Right lobe of liver (tissue), 6 donors: ENCODE measurements around the gene CENATAC. TPM values are rescaled to one million over a fixed set of nuclear protein-coding genes. Genes with fewer than 3 reads are reported as not detected.
"Not testable (repeated sequence)": the region's sequence is repeated elsewhere in the genome, so short reads cannot be mapped to it uniquely, and the experiment has no call there.

ENCODE experiments used
- ATAC-seq, 4 donors: fragments of 200-7000 bp; cut with Tn5 transposase; one replicate each; pipeline ENCODE4 v1.9.1; 2020; ENCODE audit warnings: mild to moderate bottlenecking in 4 of 4, moderate library complexity in 4 of 4
- DNase-seq, 3 donors: peaks; one replicate each; pipeline ENCODE4 v3.0.0-alpha.2; 2020
- H3K27ac ChIP-seq, 3 donors: fragments of 200-600 bp; one replicate each; pipeline ENCODE4 v1.8.0; 2022
- H3K27me3 ChIP-seq, 2 donors: fragments of 200-600 bp; one replicate each; pipeline ENCODE4 v1.8.0; 2022
- H3K36me3 ChIP-seq, 4 donors: fragments of 200-600 bp; sonication (generic) in 1 of 4; one replicate each; pipeline versions ENCODE4 v1.5.1 to v1.8.0; 2017 to 2022; ENCODE audit warnings: control low read depth in 1 of 4
- H3K4me1 ChIP-seq, 4 donors: fragments of 200-600 bp; sonication (generic) in 1 of 4; one replicate each; pipeline versions ENCODE4 v1.5.1 to v1.8.0; 2017 to 2022; ENCODE audit warnings: control low read depth in 1 of 4
- H3K4me3 ChIP-seq, 3 donors: fragments of 200-600 bp; one replicate each; pipeline ENCODE4 v1.8.0; 2022
- H3K9me3 ChIP-seq, 4 donors: fragments of 200-600 bp; sonication (generic) in 1 of 4; one replicate each; pipeline versions ENCODE4 v1.5.1 to v1.8.0; 2017 to 2022; ENCODE audit warnings: control low read depth in 1 of 4
- CTCF ChIP-seq, 4 donors: fragments of 200-600 bp in 3 of 4; fragments of 450-650 bp in 1 of 4; IDR thresholded peaks; one replicate each; pipeline versions ENCODE4 v1.5.1 to v1.8.0; 2016 to 2022; ENCODE audit warnings: antibody characterized with exemption in 4 of 4, mild to moderate bottlenecking in 2 of 4
- POLR2A ChIP-seq: fragments of 450-650 bp; IDR thresholded peaks from one replicate; pipeline ENCODE4 v1.6.1; 2017; ENCODE audit warnings: antibody characterized with exemption, mild to moderate bottlenecking
- WGBS: methylation state at CpG from one replicate; pipeline ENCODE4 v1.1.6; 2018; ENCODE audit warnings: low coverage, low lambda C conversion rate; ENCODE audit not compliant: insufficient coverage; ENCODE audit errors: missing lambda C conversion rate; 5-methylcytosine and 5-hydroxymethylcytosine counted together
- intact Hi-C, 2 donors: fragments of 100-400 bp; cut with DNase I; formaldehyde crosslinking; loops; one replicate each; pipeline versions ENCODE4 v1.11.2 to v1.14.1; 2022
- long read RNA-seq: library from polyadenylated mRNA; unstranded; transcript quantifications from one replicate; pipeline ENCODE4 v2.0.0, GENCODE V29; 2019
- total RNA-seq, 6 experiments: library from RNA; depleted of rRNA in 2 of 6; stranded (reverse); fragments of >200 nt in 2 of 6; fragmentation: NEBNext Ultra II Directional in 3 of 6; extraction: Animal tissue kit (Norgen Biotek cat#: 25700) in 3 of 6; gene quantifications; one replicate each; pipeline versions ENCODE4 v1.1.0 to v1.2.4, GENCODE V29; 2016 to 2023
- donor health status: DM: no; HTN: yes; CAD: no.
- donor health status: DM: no; HTN: no; CAD: no.
- donor health status: DM: no; HTN: no; CAD: no.
- donor health status: DM: no; HTN: yes; CAD: no.
- donor health status: DM: no; HTN: yes; CAD: no.

CENATAC gene
- 10 to 100 TPM; 11.5 to 16.7 (median 13.0) TPM for total RNA-seq
- long read RNA-seq, partial matches to known transcripts: 1 of 2 reads
- long read RNA-seq, other reads (novel, unspliced or antisense): 1 of 2 reads

- 0% methylated on average over 14 of the region's 54 CpGs for WGBS
- H3K9me3 ChIP-seq: no peaks in the 10 kb centered on the region
- peaks cover 0 to 13% (median 6%) of the 10 kb centered on the region in 4 donors for H3K4me1 ChIP-seq
- peak within 1 kb of the TSS; percentile 90 to 97 (median 97) for H3K4me3 ChIP-seq
- ATAC-seq (peak; percentile 99 to 100 (median 100)), DNase-seq (peak; percentile 97 to 98 (median 98))
- intact Hi-C loops: no loop called here
- peak within 1 kb of the TSS; percentile 46 to 71 (median 49) for H3K27ac ChIP-seq
- H3K36me3 ChIP-seq: peaks cover 0 to 29% (median 6%) of the 10 kb centered on the region in 4 donors
- no peaks in the 10 kb centered on the region for H3K27me3 ChIP-seq
- peak; percentile 81 for TF ChIP-seq POLR2A
- TF ChIP-seq CTCF (IDR thresholded peaks at IDR 0.05): peak in 3 of 4 donors; percentile 10 to 23 (median 11)
These were observed at the start of gene CENATAC for GRCh38 chr11:118997627-118998387. Gene CENATAC (plus strand): TSS chr11:118998138. CDS start chr11:118998198, 60 bp downstream.

- Histone ChIP-seq H3K9me3 (no peaks in the 10 kb centered on the region), H3K27ac (no peak overlapping the region), H3K4me3 (no peak overlapping the region), H3K27me3 (no peaks in the 10 kb centered on the region), H3K36me3 (no peaks in the 10 kb centered on the region), H3K4me1 (no peaks in the 10 kb centered on the region)
- DNase-seq (no peak), ATAC-seq (no peak)
- TF ChIP-seq CTCF (IDR thresholded peaks at IDR 0.05) (no peak), POLR2A (no peak)
- intact Hi-C loops: loop anchor here in 1 of 2 donors (10.0 kb wide), 2 partner anchors 48 to 258 kb away; no protein-coding TSS in a partner anchor
- 17% methylated on average over 4 of the region's 6 CpGs for WGBS
These were observed 44.7 kb upstream of the CENATAC start for GRCh38 chr11:118953265-118953664.

GRCh38 chr11:118953976-118954375 is 44.0 kb upstream of the CENATAC start:
- not testable (repeated sequence) for H3K27ac ChIP-seq, H3K9me3 ChIP-seq, H3K4me3 ChIP-seq, ATAC-seq, DNase-seq, H3K27me3 ChIP-seq, H3K4me1 ChIP-seq, H3K36me3 ChIP-seq
- intact Hi-C loops: loop anchor here in 1 of 2 donors (10.0 kb wide), 2 partner anchors 49 to 259 kb away; no protein-coding TSS in a partner anchor
- WGBS: 67% methylated on average over 2 of the region's 6 CpGs

- H3K4me1 ChIP-seq: no peaks in the 10 kb centered on the region
- TF ChIP-seq CTCF (IDR thresholded peaks at IDR 0.05): peak; percentile 96 to 99 (median 97)
- TF ChIP-seq POLR2A: no peak
- no peak within 1 kb of the TSS for H3K4me3 ChIP-seq
- peak; percentile 98 to 100 (median 99) for ATAC-seq
- H3K9me3 ChIP-seq: no peaks in the 10 kb centered on the region
- intact Hi-C loops: loop anchor here (5.0 to 10.0 kb wide), 3 partner anchors 49 to 261 kb away; no protein-coding TSS in a partner anchor
- WGBS: 0% methylated on average over 1 of the region's 7 CpGs
- no peak within 1 kb of the TSS for H3K27ac ChIP-seq
- no peaks in the 10 kb centered on the region for H3K27me3 ChIP-seq
- H3K36me3 ChIP-seq: no peaks in the 10 kb centered on the region
- peak; percentile 90 to 91 (median 90) for DNase-seq
These were observed 41.7 kb upstream of the CENATAC start, which contains the start of gene UPK2 for GRCh38 chr11:118956094-118956846. Gene UPK2 (plus strand): TSS chr11:118956298. CDS start chr11:118956351, 53 bp downstream.
